HFF-Myc (cell line): ENCODE measurements around the gene CRY2.
"Not testable (repeated sequence)": the region's sequence is repeated elsewhere in the genome, so short reads cannot be mapped to it uniquely, and the experiment has no call there.

ENCODE experiments used
- DNase-seq: peaks from one replicate; pipeline ENCODE4 v3.0.0-alpha.2; 2011; ENCODE audit warnings: low read depth; ENCODE audit errors: extremely low read depth
- H3K4me3 ChIP-seq: replicated peaks from 2 replicates; pipeline ENCODE4 v1.5.1; 2011; ENCODE audit warnings: low read depth, mild to moderate bottlenecking, control low read depth, low read length
- CTCF ChIP-seq: IDR thresholded peaks from 2 replicates; pipeline ENCODE4 v1.5.1; 2012; ENCODE audit warnings: mild to moderate bottlenecking, low read depth, low read length, control low read depth; ENCODE audit errors: missing control alignments

Gene CRY2

DNA sequence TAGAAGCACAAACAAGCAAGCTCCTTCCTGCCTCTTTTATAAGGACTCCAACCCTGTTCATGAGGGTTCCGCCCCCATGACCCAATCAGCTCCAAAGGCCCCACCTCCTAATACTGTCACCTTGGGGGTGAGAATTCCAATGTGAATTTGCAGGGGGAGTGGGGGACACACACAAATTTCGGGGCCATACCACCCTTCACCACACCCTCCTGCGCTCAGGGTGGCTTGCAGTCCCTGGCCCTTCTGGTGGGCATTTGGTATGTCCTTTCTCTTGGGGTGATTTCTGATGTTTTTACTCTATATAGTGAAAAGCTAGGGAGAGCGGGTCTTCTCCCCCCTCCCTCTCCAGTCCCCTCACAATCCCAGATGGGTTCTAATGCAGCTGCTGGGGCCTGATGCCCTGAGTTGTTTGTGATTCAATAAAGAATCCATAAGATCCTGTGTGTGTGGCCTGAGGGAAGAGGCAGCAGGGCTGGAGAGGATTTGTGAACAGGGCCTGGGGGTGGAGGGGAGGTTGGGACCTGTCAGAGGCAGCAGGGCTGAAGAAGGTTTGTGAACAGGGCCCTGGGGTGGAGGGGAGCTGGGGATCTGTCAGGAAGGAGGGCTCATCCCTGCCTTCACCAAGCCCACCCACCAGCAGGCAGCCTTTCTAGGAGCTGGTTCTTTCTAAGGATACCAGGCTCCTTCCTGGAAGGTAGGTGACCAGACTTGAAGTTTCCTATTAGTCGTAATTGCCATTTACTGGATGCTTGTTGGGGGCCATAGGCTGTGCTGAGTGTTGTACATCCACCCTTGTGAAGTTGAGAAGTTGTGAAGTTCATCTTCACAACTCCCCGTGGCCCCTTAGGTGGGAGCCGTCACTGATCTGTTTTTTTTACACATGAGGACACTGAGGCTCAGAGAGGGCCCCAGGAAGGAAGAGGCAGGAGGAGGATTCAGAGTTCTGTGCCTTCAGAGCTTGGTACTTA is 34.4 kb upstream of the CRY2 start:
- no peak overlapping the region for H3K4me3 ChIP-seq
- no peak for DNase-seq
- TF ChIP-seq CTCF = no peak

GRCh38 chr11:45815747-45816146 is 31.5 kb upstream of the CRY2 start:
- TF ChIP-seq CTCF = no peak
- DNase-seq = no peak
- no peak overlapping the region for H3K4me3 ChIP-seq

GRCh38 chr11:45816614-45817013 is 30.7 kb upstream of the CRY2 start:
- no peak for TF ChIP-seq CTCF
- DNase-seq = no peak
- H3K4me3 ChIP-seq = no peak overlapping the region

DNA sequence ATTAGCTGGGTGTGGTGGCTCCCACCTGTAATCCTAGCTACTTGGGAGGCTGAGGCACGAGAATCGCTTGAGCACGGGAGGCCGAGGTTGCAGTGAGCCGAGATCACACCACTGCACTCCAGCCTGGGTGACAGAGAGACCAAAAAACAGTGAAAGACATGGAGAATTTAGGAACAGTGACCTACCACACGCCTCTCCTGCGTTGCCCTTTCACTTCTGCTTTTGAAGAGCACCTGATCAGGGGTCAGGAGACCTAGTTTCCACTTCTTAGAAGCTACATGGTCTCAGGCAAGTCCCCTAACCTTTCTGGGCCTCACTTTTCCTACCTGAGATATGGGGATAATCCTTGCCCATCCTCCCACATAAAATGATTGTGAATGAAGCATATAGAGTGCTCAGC is 30.1 kb upstream of the CRY2 start:
- TF ChIP-seq CTCF = no peak
- DNase-seq = no peak
- no peak overlapping the region for H3K4me3 ChIP-seq

DNA sequence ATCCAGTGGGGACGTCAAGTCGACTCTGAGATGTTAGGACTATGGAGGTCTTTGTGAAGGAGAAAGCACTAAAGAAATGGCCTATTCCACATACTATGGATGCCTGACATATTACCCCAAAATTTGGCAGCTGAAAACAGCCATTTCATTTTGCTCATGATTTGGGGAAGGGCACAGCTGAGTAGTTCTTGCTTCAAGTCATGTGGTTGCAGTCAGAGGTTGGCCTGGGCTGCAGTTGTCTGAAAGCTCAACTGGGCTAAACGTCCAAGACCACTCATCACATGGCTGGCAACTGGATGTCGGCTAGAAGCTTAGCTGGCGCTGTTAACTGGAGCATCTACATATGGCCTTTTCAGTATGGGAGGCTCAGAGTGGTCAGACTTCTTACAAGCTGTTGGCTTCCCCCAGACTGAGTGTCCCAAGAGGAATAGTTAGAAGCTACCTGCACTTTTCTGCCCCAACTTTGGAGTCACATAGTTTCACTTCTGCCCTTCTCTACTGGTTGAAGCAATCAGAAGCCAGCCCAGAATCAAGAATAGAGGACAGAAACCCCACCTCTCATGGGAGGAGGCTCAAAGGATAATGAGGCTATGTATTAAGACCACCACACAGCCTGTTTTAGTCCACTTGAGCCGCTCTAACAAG is 28.2 kb upstream of the CRY2 start:
- DNase-seq = no peak
- no peak for TF ChIP-seq CTCF
- H3K4me3 ChIP-seq = no peak overlapping the region

DNA sequence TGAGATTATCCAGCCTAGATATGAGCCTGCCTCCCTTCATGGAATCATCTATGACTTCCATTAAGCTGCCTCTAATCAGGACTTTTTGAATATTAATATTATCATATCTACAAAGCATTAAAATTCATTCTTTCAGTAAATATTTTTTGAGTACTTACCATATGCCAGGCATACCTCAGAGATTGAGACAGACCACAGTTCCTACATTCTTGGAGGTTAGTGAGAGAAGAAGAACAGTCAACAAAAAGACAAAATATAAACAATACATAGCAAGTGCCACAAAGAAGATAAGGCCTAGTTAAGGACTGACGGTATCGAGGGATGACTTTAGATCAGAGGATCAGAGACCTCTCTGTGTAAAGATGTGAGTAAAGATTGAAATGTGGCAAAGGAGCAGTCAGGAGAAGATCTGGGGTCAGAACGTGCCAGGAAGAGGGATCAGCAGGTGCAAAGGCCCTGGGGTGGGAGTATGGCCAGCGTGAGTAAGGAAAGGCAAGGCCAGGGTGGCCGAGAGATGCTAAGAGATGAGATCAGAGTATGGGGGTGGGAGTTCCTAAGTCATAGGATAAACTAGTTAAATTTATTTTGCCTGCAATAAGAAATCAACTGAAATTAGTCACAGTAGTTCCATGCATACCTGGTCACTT is 26.9 kb upstream of the CRY2 start:
- no peak overlapping the region for H3K4me3 ChIP-seq
- TF ChIP-seq CTCF = no peak

DNA sequence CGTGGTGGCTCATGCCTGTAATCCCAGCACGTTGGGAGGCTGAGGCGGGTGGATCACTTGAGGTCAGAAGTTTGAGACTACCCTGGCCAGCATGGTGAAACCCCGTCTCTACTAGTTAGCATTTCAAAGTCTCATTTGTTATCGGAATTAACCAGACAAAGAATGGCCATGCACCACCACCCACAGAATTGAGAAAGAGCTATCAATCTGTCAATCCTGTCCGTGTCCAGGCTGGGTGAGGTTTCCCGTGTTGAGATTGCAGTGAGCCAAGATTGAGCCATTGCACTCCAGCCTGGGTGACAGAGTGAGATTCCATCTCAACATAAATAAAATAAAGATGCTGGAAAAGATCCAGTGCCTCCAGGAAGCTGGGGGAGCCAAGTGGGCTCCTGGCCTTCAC is 20.8 kb upstream of the CRY2 start:
- DNase-seq, H3K4me3 ChIP-seq: not testable (repeated sequence)

More for the DNA sequence above, 26.9 kb upstream of the CRY2 start:
- DNase-seq = no peak
